ENCODE data around the gene TLX2.
A peak's percentile ranks its signal among the peaks of the same experiment; 100 is the strongest.
"Not testable (repeated sequence)": the region's sequence is repeated elsewhere in the genome, so short reads cannot be mapped to it uniquely, and the experiment has no call there.

TLX2 gene

GRCh38 chr2:74514368-74515270 lies at the start of gene TLX2:
Gene TLX2, plus strand, starts transcription at chr2:74514450. Its CDS starts 357 bp downstream, at chr2:74514807.
- DNase-seq (ENCODE audit: low spot score): no peak

- DNase-seq (ENCODE audit: low spot score): not testable (repeated sequence)
Observed at GRCh38 chr2:74470742-74471141, 43.5 kb upstream of the TLX2 start.

GRCh38 chr2:74471332-74472065 lies 42.8 kb upstream of the TLX2 start:
- DNase-seq (ENCODE audit: low spot score): no peak

GRCh38 chr2:74472086-74472944 lies 41.9 kb upstream of the TLX2 start, which contains the start of gene MRPL53:
Gene MRPL53, minus strand, starts transcription at chr2:74472680. Its CDS starts 20 bp downstream, at chr2:74472660.
- peak; percentile 96 for DNase-seq (ENCODE audit: low spot score)

GRCh38 chr2:74472945-74473258 lies 41.3 kb upstream of the TLX2 start:
- DNase-seq (ENCODE audit: low spot score): no peak

- no peak for DNase-seq (ENCODE audit: low spot score)
Observed at GRCh38 chr2:74474481-74474880, 39.8 kb upstream of the TLX2 start.

GRCh38 chr2:74474899-74475298 lies 39.4 kb upstream of the TLX2 start:
- no peak for DNase-seq (ENCODE audit: low spot score)

GRCh38 chr2:74481431-74481830 lies 32.8 kb upstream of the TLX2 start:
- no peak for DNase-seq (ENCODE audit: low spot score)

- DNase-seq (ENCODE audit: low spot score): no peak
Observed at GRCh38 chr2:74481961-74482800, 32.1 kb upstream of the TLX2 start.

GRCh38 chr2:74482801-74483674 lies 31.2 kb upstream of the TLX2 start, which contains the start of the genes CCDC142 and TTC31:
Gene CCDC142, minus strand, starts transcription at chr2:74482998. Its CDS starts 161 bp downstream, at chr2:74482837.
Gene TTC31, plus strand, starts transcription at chr2:74483081. Its CDS starts 15 bp downstream, at chr2:74483096.
- peak; percentile 97 for DNase-seq (ENCODE audit: low spot score)

- DNase-seq (ENCODE audit: low spot score): not testable (repeated sequence)
Observed at GRCh38 chr2:74483675-74484164, 30.5 kb upstream of the TLX2 start.

GRCh38 chr2:74486141-74486540 lies 28.1 kb upstream of the TLX2 start:
- no peak for DNase-seq (ENCODE audit: low spot score)

GRCh38 chr2:74488643-74489481 lies 25.4 kb upstream of the TLX2 start:
- no peak for DNase-seq (ENCODE audit: low spot score)

GRCh38 chr2:74489906-74490305 lies 24.3 kb upstream of the TLX2 start:
- no peak for DNase-seq (ENCODE audit: low spot score)

- DNase-seq (ENCODE audit: low spot score): no peak
Observed at GRCh38 chr2:74491648-74492544, 22.4 kb upstream of the TLX2 start.

GRCh38 chr2:74493546-74493945 lies 20.7 kb upstream of the TLX2 start:
- DNase-seq (ENCODE audit: low spot score): no peak

GRCh38 chr2:74495440-74495839 lies 18.8 kb upstream of the TLX2 start:
- no peak for DNase-seq (ENCODE audit: low spot score)
